Mammary epithelial cell (primary cell): Measurements from ENCODE around the gene ANKS1B.
"Not testable (repeated sequence)": the region's sequence is repeated elsewhere in the genome, so short reads cannot be mapped to it uniquely, and the experiment has no call there.

Experiments
- CTCF ChIP-seq, 2 donors: IDR thresholded peaks in 1 of 2; conservative IDR thresholded peaks in 1 of 2; 2 replicates each; pipeline ENCODE4 v1.5.1; 2011 to 2012; ENCODE audit warnings: inconsistent platforms in 2 of 2, low read length in 2 of 2, mild to moderate bottlenecking in 2 of 2, control low read depth in 1 of 2, low read depth in 1 of 2; ENCODE audit not compliant: insufficient read depth in 1 of 2; ENCODE audit errors: extremely low read depth in 1 of 2
- EZH2 ChIP-seq: IDR thresholded peaks from 2 replicates; pipeline ENCODE4 v1.6.1; 2012; ENCODE audit warnings: low read length, inconsistent platforms, borderline replicate concordance

DNA sequence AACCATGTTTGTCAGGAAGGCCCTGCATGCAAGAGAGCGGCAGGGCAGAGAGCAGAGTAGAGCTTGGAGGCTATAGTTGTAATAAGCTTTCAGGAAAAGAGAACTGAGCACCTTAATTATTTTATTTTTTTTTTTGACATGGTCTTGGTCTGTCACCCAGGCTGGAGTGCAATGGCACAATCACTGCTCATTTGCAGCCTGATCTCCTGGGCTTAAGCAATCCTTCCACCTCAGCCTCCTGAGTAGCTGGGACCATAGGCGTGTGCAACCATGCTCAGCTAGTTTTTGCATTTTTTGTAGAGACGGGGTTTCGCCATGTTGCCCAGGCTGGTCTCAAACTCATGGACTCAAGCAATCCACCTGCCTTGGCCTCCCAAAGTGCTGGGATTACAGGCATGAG lies 950.5 kb downstream of the ANKS1B start:
- not testable (repeated sequence) for TF ChIP-seq EZH2; CTCF (conservative IDR thresholded peaks at IDR 0.05 in 1 of 2, IDR thresholded peaks at IDR 0.05 in 1 of 2; ENCODE audit: extremely low read depth in 1 of 2, insufficient read depth in 1 of 2, low read depth in 1 of 2, low read length in 2 of 2)
